GM12873 (cell line): ENCODE data around the gene APP.

Experiments
- CTCF ChIP-seq: IDR thresholded peaks from 2 replicates; pipeline ENCODE4 v1.5.1; 2012; ENCODE audit warnings: low read depth, mild to moderate bottlenecking, moderate library complexity, low read length, control low read depth; ENCODE audit not compliant: insufficient read depth; ENCODE audit errors: missing control alignments

APP gene

GRCh38 chr21:26077521-26077920 lies 93.0 kb downstream of the APP start:
- no peak for TF ChIP-seq CTCF

GRCh38 chr21:26072666-26073615 lies 97.6 kb downstream of the APP start:
- TF ChIP-seq CTCF, result no peak

GRCh38 chr21:26070822-26071425 lies 99.6 kb downstream of the APP start:
- no peak for TF ChIP-seq CTCF

- TF ChIP-seq CTCF, result no peak
These were observed 100.4 kb downstream of the APP start for GRCh38 chr21:26070121-26070520.

DNA sequence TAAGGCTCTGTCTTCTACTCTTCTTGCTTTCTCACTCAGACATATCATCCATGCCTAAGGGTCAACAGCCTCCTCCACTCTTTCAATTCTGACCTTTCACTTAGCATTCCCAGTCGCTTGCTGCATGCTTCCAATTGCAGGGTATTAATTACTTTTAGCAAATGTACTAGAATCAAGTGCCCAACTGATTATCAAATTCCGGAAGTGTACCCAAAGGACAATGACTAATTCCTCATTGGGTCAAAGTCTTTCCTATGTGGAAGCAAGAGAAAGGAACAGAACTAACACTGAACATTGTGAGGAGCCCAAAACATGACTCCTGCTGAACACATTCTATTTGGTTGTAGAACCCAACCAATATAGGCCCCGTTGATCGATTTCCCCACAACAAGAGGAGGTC lies 101.8 kb downstream of the APP start:
- TF ChIP-seq CTCF, result no peak

DNA sequence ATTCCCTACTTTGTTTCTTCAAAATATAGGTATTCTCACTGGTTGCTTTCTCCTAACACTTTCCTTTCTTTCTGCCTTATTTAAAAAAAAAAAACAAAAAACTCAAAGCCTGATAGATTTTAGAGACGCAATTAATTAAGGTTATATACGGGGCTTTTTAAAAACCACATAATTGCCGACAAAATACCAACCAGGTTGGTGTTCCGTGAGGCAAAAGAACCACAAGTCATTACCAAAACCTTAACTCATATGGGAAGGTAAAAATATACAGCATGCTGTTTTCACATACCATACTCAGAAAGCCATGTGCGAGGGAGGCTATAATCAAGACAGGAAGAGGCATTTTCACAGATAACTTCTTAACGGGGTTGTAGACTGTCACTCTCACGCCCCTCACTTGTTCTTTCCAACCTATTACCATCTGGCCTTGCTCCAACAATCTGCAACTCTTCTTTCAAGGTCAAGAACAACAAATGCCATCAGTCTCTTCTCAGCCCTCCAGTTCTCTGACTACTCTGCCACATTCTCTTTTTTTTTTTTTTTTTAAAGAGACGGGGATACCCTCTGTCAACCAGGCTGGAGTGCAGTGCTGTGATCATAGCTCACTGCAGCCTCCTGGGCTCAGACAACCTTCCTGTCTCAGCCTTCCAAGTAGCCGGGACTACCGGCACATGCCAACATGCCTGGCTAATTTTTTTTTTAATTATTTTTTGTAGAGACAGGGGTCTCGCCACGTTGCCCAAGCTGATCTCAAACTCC lies 102.6 kb downstream of the APP start:
- no peak for TF ChIP-seq CTCF

DNA sequence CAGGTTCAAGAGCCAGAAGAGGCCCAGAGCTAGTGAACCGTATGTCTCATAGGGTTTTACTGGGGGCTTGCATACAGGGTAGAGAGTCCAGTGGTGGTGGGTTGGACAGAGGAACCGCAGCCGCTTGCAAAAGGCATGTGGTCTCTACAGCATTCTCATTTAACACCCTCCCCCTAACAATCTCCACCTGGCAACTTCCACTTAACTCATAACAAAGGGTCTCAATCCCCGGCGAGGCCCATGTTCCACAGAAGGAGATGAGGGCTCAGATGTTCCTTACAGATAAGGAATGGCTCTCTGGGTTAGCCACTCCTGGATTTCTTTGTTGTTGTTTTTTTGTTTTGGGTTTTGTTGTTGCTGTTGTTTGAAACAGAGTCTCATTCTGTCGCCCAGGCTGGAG lies 106.1 kb downstream of the APP start:
- TF ChIP-seq CTCF, result no peak
